GM23338 (cell line): ENCODE data around the gene ST6GALNAC4. TPM values are rescaled to one million over a fixed set of nuclear protein-coding genes. Genes with fewer than 3 reads are reported as not detected.

Experiments
- ATAC-seq: fragments of 200-7000 bp; cut with Tn5 transposase; 3 replicates; pipeline ENCODE4 v1.9.1; 2020
- DNase-seq: peaks from one replicate; pipeline ENCODE4 v3.0.0-alpha.2; 2015; ENCODE audit warnings: low spot score
- H2AFZ ChIP-seq: fragments of 200-600 bp; sonication (generic); 2 replicates; pipeline ENCODE4 v1.8.0; 2016; ENCODE audit warnings: antibody characterized with exemption, mild to moderate bottlenecking, moderate library complexity
- H3F3A ChIP-seq: fragments of 200-600 bp; sonication (generic); replicated peaks from 2 replicates; pipeline ENCODE4 v1.8.0; 2017; ENCODE audit warnings: antibody characterized with exemption, mixed run types, low read depth
- H3K27ac ChIP-seq: fragments of 200-600 bp; sonication (generic); 2 replicates; pipeline ENCODE4 v1.6.1; 2016; ENCODE audit warnings: low read depth
- H3K27me3 ChIP-seq: fragments of 200-600 bp; sonication (generic); 2 replicates; pipeline ENCODE4 v1.8.0; 2016; ENCODE audit warnings: mild to moderate bottlenecking, mixed run types, moderate library complexity; ENCODE audit not compliant: insufficient read depth
- H3K36me3 ChIP-seq: fragments of 200-600 bp; sonication (generic); 2 replicates; pipeline ENCODE4 v1.8.0; 2016; ENCODE audit warnings: mild to moderate bottlenecking; ENCODE audit not compliant: insufficient read depth
- H3K4me1 ChIP-seq: fragments of 200-600 bp; sonication (generic); 2 replicates; pipeline ENCODE4 v1.8.0; 2016; ENCODE audit warnings: mild to moderate bottlenecking, moderate library complexity; ENCODE audit not compliant: insufficient read depth
- H3K4me2 ChIP-seq: fragments of 200-600 bp; sonication (generic); 2 replicates; pipeline ENCODE4 v1.7.1; 2017; ENCODE audit warnings: mixed run types
- H3K4me3 ChIP-seq: fragments of 200-600 bp; sonication (generic); 2 replicates; pipeline ENCODE4 v1.6.1; 2016; ENCODE audit warnings: mixed run types
- H3K79me2 ChIP-seq: fragments of 200-600 bp; sonication (generic); replicated peaks from 2 replicates; pipeline ENCODE4 v1.8.0; 2017; ENCODE audit warnings: mild to moderate bottlenecking; ENCODE audit not compliant: insufficient read depth
- H3K9me2 ChIP-seq: fragments of 200-600 bp; sonication (generic); 2 replicates; pipeline ENCODE4 v1.8.0; 2017; ENCODE audit not compliant: insufficient read depth
- H4K20me1 ChIP-seq: fragments of 200-600 bp; sonication (generic); replicated peaks from 2 replicates; pipeline ENCODE4 v1.8.0; 2017; ENCODE audit warnings: mild to moderate bottlenecking; ENCODE audit not compliant: insufficient read depth
- H3K27ac Mint-ChIP-seq: 2 replicates; pipeline ENCODE4 v1.8.0; 2020; ENCODE audit warnings: inconsistent platforms, mild to moderate bottlenecking, moderate library complexity, mixed read lengths
- H3K27me3 Mint-ChIP-seq: 3 replicates; pipeline ENCODE4 v1.8.0; 2022; ENCODE audit warnings: low read depth, mild to moderate bottlenecking, moderate library complexity, mixed read lengths, inconsistent platforms; ENCODE audit not compliant: insufficient read depth, poor library complexity
- H3K36me3 Mint-ChIP-seq: 3 replicates; pipeline ENCODE4 v1.8.0; 2021; ENCODE audit warnings: low read depth, mild to moderate bottlenecking, inconsistent platforms, moderate library complexity, mixed read lengths
- H3K4me1 Mint-ChIP-seq: 3 replicates; pipeline ENCODE4 v1.8.0; 2020; ENCODE audit warnings: mild to moderate bottlenecking, inconsistent platforms, mixed read lengths
- H3K4me3 Mint-ChIP-seq: 3 replicates; pipeline ENCODE4 v1.8.0; 2021; ENCODE audit warnings: moderate library complexity, mild to moderate bottlenecking, inconsistent platforms, mixed read lengths
- H3K9me3 Mint-ChIP-seq: 3 replicates; pipeline ENCODE4 v1.8.0; 2020; ENCODE audit warnings: moderate library complexity, mild to moderate bottlenecking, inconsistent platforms, mixed read lengths
- CREB1 ChIP-seq: fragments of 250-450 bp; sonication (Bioruptor Pico); IDR thresholded peaks from 2 replicates; pipeline ENCODE4 v1.5.0; 2020; ENCODE audit warnings: low read depth, mild to moderate bottlenecking, moderate library complexity
- ETS1 ChIP-seq: IDR thresholded peaks from 2 replicates; pipeline ENCODE4 v1.6.1; 2016; ENCODE audit warnings: antibody characterized with exemption
- EZH2 ChIP-seq: fragments of 200-600 bp; sonication (generic); IDR thresholded peaks from one replicate; pipeline ENCODE4 v1.8.0; 2017; ENCODE audit warnings: antibody characterized with exemption, mild to moderate bottlenecking, low read depth; ENCODE audit not compliant: unreplicated experiment
- EZH2phosphoT487 ChIP-seq: fragments of 200-600 bp; sonication (generic); IDR thresholded peaks from one replicate; pipeline ENCODE4 v1.8.1; 2018; ENCODE audit warnings: antibody characterized with exemption; ENCODE audit not compliant: unreplicated experiment
- JUNB ChIP-seq: IDR thresholded peaks from one replicate; pipeline ENCODE4 v1.6.1; 2016; ENCODE audit warnings: antibody characterized with exemption; ENCODE audit not compliant: unreplicated experiment
- NANOG ChIP-seq: IDR thresholded peaks from 2 replicates; pipeline ENCODE4 v1.6.1; 2016; ENCODE audit warnings: antibody characterized with exemption, borderline replicate concordance
- POLR2AphosphoS5 ChIP-seq: IDR thresholded peaks from 2 replicates; pipeline ENCODE4 v1.6.1; 2016; ENCODE audit warnings: antibody characterized with exemption, low read depth
- STAT1 ChIP-seq: IDR thresholded peaks from one replicate; pipeline ENCODE4 v1.6.1; 2016; ENCODE audit warnings: antibody characterized with exemption; ENCODE audit not compliant: unreplicated experiment
- ZNF331 ChIP-seq: fragments of 250-450 bp; sonication (Bioruptor Pico); IDR thresholded peaks from 2 replicates; pipeline ENCODE4 v1.5.0; 2020; ENCODE audit warnings: low read depth, mild to moderate bottlenecking, moderate library complexity
- polyA plus RNA-seq: library from polyadenylated mRNA; unstranded; fragments of >200 nt; fragmentation: Nextera tagmentation; extraction: Ambion mirVana; gene quantifications from 2 replicates; pipeline ENCODE4 v1.2.1, GENCODE V29; 2016
- total RNA-seq: library from RNA; depleted of rRNA; stranded (reverse); fragments of >200 nt; shearing (Covaris generic); gene quantifications from 2 replicates; pipeline ENCODE4 v1.2.3, GENCODE V29; 2014
- TF ChIP-seq, protein P1 (sequence below), 2 experiments: fragments of 200-600 bp in 1 of 2; sonication (generic) in 1 of 2; conservative IDR thresholded peaks; 2 replicates each; pipeline versions ENCODE4 v1.5.1 to v1.6.1; 2016 to 2017; ENCODE audit warnings: antibody characterized with exemption in 2 of 2, low read depth in 2 of 2, mild to moderate bottlenecking in 2 of 2, moderate library complexity in 1 of 2
- TF ChIP-seq, protein P2 (sequence below): IDR thresholded peaks from one replicate; pipeline ENCODE4 v1.6.1; 2018; ENCODE audit warnings: antibody characterized with exemption; ENCODE audit not compliant: unreplicated experiment

Gene ST6GALNAC4
- total and polyA plus RNA-seq, 2 experiments from 2014 or later: 8.1 to 35.3 TPM

DNA sequence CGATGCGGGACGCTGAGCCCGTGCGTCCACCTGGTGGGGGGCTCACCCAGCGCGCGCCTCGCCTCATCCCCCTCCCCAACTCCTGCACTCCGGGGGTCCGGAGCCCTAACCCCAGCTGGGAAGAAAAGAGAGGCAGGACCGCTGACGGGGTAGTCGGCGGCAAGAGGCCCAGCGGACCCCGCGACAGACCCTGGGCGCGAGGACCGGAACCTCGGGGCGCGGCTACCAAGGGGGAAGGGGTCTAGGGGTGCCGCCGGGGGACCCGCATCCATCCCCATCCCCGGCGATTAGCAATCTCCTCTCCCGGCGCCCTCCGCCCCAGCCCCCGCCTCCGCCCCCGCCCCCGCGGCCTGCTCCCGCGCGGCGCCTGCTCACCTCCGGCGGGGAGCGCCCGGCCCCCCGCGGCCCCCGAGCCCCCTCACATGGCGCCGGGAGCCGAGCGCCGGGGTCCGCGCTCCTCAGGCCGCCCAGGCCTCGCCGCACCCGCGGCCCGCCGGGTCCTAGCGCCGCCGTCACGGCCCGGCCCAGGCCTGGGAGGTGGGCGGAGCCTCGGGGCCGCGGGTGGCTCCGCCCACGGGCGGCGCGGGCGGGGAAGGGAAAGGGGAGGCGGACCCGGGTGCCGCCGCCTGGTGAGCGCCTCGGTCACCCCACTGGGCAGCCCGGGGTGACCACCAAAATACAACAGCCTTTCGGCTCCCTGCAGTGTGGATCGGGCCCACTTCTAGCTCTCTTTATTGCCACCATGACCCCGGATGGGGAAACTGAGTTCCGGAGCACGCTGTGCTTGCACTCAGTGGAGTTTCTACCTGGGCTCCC is 17.5 kb downstream of the ST6GALNAC4 start, which contains the start of gene ST6GALNAC6:
ST6GALNAC6 (minus strand) TSS at position 476 of the 816 bp plus-strand sequence. CDS start 1,622 bp downstream, outside the sequence.
- H3K27me3 Mint-ChIP-seq: peaks cover 3% of the 10 kb centered on the region
- peak within 1 kb of the TSS; percentile 82 for H3K4me3 Mint-ChIP-seq
- no peak for TF ChIP-seq EZH2phosphoT487
- TF ChIP-seq POLR2AphosphoS5: peak; percentile 51; the same call in 1 of the 2 replicates
- Histone ChIP-seq H3K4me3 (peak within 1 kb of the TSS; percentile 91), H3K36me3 (peaks cover 13% of the 10 kb centered on the region), H3K27ac (no peak within 1 kb of the TSS), H3K79me2 (peaks cover 6% of the 10 kb centered on the region), H3K9me2 (no peaks in the 10 kb centered on the region), H3K27me3 (peaks cover 5% of the 10 kb centered on the region; the same call in 1 of the 2 replicates), H3F3A (peaks cover 24% of the 10 kb centered on the region), H3K4me2 (peak within 1 kb of the TSS; percentile 91), H4K20me1 (peaks cover 12% of the 10 kb centered on the region; the same call in 1 of the 2 replicates), H2AFZ (peak within 1 kb of the TSS; percentile 85), H3K4me1 (peaks cover 38% of the 10 kb centered on the region)
- peaks cover 17% of the 10 kb centered on the region for H3K36me3 Mint-ChIP-seq
- H3K9me3 Mint-ChIP-seq: no peaks in the 10 kb centered on the region
- peaks cover 27% of the 10 kb centered on the region for H3K4me1 Mint-ChIP-seq
- ATAC-seq (peak; percentile 25), DNase-seq (peak; percentile 77)
- peak within 1 kb of the TSS; percentile 44; the same call in 1 of the 2 replicates for H3K27ac Mint-ChIP-seq

GRCh38 chr9:127898433-127899127 is 18.3 kb downstream of the ST6GALNAC4 start:
- peaks cover 17% of the 10 kb centered on the region for H3F3A ChIP-seq
- H3K79me2 ChIP-seq: peaks cover 6% of the 10 kb centered on the region
- H3K4me3 ChIP-seq: peak overlapping the region; percentile 91
- peaks cover 24% of the 10 kb centered on the region for H3K36me3 Mint-ChIP-seq
- H4K20me1 ChIP-seq: peaks cover 12% of the 10 kb centered on the region; the same call in 1 of the 2 replicates
- ATAC-seq (peak; percentile 34), DNase-seq (peak; percentile 56)
- peak overlapping the region; percentile 44; the same call in 1 of the 2 replicates for H3K27ac Mint-ChIP-seq
- peaks cover 5% of the 10 kb centered on the region; the same call in 1 of the 2 replicates for H3K27me3 ChIP-seq
- H3K36me3 ChIP-seq: peaks cover 21% of the 10 kb centered on the region
- H2AFZ ChIP-seq: no peak overlapping the region; the same call in 1 of the 2 replicates
- peaks cover 3% of the 10 kb centered on the region for H3K27me3 Mint-ChIP-seq
- no peaks in the 10 kb centered on the region for H3K9me3 Mint-ChIP-seq
- H3K9me2 ChIP-seq: no peaks in the 10 kb centered on the region
- H3K4me1 Mint-ChIP-seq: peaks cover 22% of the 10 kb centered on the region
- H3K27ac ChIP-seq: no peak overlapping the region
- peak overlapping the region; percentile 89 for H3K4me2 ChIP-seq
- H3K4me1 ChIP-seq: peaks cover 30% of the 10 kb centered on the region
- peak overlapping the region; percentile 82 for H3K4me3 Mint-ChIP-seq
- TF ChIP-seq, protein P1, sequence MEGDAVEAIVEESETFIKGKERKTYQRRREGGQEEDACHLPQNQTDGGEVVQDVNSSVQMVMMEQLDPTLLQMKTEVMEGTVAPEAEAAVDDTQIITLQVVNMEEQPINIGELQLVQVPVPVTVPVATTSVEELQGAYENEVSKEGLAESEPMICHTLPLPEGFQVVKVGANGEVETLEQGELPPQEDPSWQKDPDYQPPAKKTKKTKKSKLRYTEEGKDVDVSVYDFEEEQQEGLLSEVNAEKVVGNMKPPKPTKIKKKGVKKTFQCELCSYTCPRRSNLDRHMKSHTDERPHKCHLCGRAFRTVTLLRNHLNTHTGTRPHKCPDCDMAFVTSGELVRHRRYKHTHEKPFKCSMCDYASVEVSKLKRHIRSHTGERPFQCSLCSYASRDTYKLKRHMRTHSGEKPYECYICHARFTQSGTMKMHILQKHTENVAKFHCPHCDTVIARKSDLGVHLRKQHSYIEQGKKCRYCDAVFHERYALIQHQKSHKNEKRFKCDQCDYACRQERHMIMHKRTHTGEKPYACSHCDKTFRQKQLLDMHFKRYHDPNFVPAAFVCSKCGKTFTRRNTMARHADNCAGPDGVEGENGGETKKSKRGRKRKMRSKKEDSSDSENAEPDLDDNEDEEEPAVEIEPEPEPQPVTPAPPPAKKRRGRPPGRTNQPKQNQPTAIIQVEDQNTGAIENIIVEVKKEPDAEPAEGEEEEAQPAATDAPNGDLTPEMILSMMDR (conservative IDR thresholded peaks at IDR 0.05; ENCODE audit: low read depth in 2 of 2): no peak
- TF ChIP-seq ZNF331 (CRISPR knock-in tag): no peak
- no peak for TF ChIP-seq POLR2AphosphoS5
- TF ChIP-seq JUNB: no peak
- TF ChIP-seq, protein P2, sequence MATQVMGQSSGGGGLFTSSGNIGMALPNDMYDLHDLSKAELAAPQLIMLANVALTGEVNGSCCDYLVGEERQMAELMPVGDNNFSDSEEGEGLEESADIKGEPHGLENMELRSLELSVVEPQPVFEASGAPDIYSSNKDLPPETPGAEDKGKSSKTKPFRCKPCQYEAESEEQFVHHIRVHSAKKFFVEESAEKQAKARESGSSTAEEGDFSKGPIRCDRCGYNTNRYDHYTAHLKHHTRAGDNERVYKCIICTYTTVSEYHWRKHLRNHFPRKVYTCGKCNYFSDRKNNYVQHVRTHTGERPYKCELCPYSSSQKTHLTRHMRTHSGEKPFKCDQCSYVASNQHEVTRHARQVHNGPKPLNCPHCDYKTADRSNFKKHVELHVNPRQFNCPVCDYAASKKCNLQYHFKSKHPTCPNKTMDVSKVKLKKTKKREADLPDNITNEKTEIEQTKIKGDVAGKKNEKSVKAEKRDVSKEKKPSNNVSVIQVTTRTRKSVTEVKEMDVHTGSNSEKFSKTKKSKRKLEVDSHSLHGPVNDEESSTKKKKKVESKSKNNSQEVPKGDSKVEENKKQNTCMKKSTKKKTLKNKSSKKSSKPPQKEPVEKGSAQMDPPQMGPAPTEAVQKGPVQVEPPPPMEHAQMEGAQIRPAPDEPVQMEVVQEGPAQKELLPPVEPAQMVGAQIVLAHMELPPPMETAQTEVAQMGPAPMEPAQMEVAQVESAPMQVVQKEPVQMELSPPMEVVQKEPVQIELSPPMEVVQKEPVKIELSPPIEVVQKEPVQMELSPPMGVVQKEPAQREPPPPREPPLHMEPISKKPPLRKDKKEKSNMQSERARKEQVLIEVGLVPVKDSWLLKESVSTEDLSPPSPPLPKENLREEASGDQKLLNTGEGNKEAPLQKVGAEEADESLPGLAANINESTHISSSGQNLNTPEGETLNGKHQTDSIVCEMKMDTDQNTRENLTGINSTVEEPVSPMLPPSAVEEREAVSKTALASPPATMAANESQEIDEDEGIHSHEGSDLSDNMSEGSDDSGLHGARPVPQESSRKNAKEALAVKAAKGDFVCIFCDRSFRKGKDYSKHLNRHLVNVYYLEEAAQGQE: no peak
- no peak for TF ChIP-seq CREB1
- TF ChIP-seq EZH2phosphoT487: no peak
- no peak for TF ChIP-seq NANOG
- no peak for TF ChIP-seq STAT1
- no peak for TF ChIP-seq EZH2
- no peak for TF ChIP-seq ETS1
